ENCODE results near the gene COL9A1. TPM values are rescaled to one million over a fixed set of nuclear protein-coding genes. Genes with fewer than 3 reads are reported as not detected.
A peak's percentile ranks its signal among the peaks of the same experiment; 100 is the strongest.
"Not testable (repeated sequence)": the region's sequence is repeated elsewhere in the genome, so short reads cannot be mapped to it uniquely, and the experiment has no call there.

Gene COL9A1
- total RNA-seq, 1 experiment from 2014 or later, result not detected

GRCh38 chr6:70310063-70310694 is 7.3 kb upstream of the COL9A1 start:
- intact Hi-C loops (cut with micrococcal nuclease; ENCODE audit: unreplicated experiment), result loop anchor here (1.0 to 5.0 kb wide), 6 partner anchors 59 to 703 kb away; partner anchors contain the start of genes B3GAT2 and FAM135A
- no peaks in the 10 kb centered on the region for H3K36me3 ChIP-seq (ENCODE audit: low read depth)
- H3K9me2 ChIP-seq (ENCODE audit: insufficient read depth), result no peaks in the 10 kb centered on the region
- no peak overlapping the region for H2AFZ ChIP-seq
- no peaks in the 10 kb centered on the region for H3F3A ChIP-seq (ENCODE audit: insufficient read depth, low read depth)
- DNase-seq, result peak in 1 of 2 experiments; percentile 48
- ChIA-PET CTCF (interaction anchor here (0.5 to 1.4 kb wide), 9 partner anchors 54 to 646 kb away, joined by 3 to 9 read pairs (median 4); partner anchors contain the start of gene FAM135A), POLR2A (ENCODE audit: unreplicated experiment) (interaction anchor here (0.7 kb wide), 1 partner anchor 378 kb away, joined by 3 read pairs; no protein-coding TSS in a partner anchor)
- no peak overlapping the region for H3K4me3 ChIP-seq
- no peaks in the 10 kb centered on the region for H4K20me1 ChIP-seq (ENCODE audit: insufficient read depth)
- no peak overlapping the region for H3K27ac ChIP-seq
- no TSS peak for BruUV-seq (replicated peaks)
- TF ChIP-seq EZH2 (IDR thresholded peaks at IDR 0.05; ENCODE audit: low read depth), result no peak
- TF ChIP-seq, protein P1, sequence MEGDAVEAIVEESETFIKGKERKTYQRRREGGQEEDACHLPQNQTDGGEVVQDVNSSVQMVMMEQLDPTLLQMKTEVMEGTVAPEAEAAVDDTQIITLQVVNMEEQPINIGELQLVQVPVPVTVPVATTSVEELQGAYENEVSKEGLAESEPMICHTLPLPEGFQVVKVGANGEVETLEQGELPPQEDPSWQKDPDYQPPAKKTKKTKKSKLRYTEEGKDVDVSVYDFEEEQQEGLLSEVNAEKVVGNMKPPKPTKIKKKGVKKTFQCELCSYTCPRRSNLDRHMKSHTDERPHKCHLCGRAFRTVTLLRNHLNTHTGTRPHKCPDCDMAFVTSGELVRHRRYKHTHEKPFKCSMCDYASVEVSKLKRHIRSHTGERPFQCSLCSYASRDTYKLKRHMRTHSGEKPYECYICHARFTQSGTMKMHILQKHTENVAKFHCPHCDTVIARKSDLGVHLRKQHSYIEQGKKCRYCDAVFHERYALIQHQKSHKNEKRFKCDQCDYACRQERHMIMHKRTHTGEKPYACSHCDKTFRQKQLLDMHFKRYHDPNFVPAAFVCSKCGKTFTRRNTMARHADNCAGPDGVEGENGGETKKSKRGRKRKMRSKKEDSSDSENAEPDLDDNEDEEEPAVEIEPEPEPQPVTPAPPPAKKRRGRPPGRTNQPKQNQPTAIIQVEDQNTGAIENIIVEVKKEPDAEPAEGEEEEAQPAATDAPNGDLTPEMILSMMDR (conservative IDR thresholded peaks at IDR 0.05), result peak; percentile 78
- H3K27me3 ChIP-seq (ENCODE audit: insufficient read depth, low read depth), result peaks cover 49% of the 10 kb centered on the region
- no peaks in the 10 kb centered on the region for H3K9me3 ChIP-seq (ENCODE audit: insufficient read depth, low read depth)
- H3K4me2 ChIP-seq, result no peak overlapping the region
- H3K79me2 ChIP-seq (ENCODE audit: low read depth), result no peaks in the 10 kb centered on the region
- no peaks in the 10 kb centered on the region for H3K4me1 ChIP-seq (replicated peaks; ENCODE audit: insufficient read depth)

- intact Hi-C loops (cut with micrococcal nuclease; ENCODE audit: unreplicated experiment), result loop anchor here (10.0 kb wide), 1 partner anchor 216 kb away; no protein-coding TSS in a partner anchor
- Histone ChIP-seq H4K20me1 (ENCODE audit: insufficient read depth) (no peaks in the 10 kb centered on the region), H3K36me3 (ENCODE audit: low read depth) (no peaks in the 10 kb centered on the region), H3K4me3 (no peak overlapping the region), H3K9me3 (ENCODE audit: insufficient read depth, low read depth) (no peaks in the 10 kb centered on the region), H3K27me3 (ENCODE audit: insufficient read depth, low read depth) (peaks cover 49% of the 10 kb centered on the region), H3F3A (ENCODE audit: insufficient read depth, low read depth) (no peaks in the 10 kb centered on the region), H3K79me2 (ENCODE audit: low read depth) (no peaks in the 10 kb centered on the region), H2AFZ (no peak overlapping the region), H3K27ac (no peak overlapping the region), H3K9me2 (ENCODE audit: insufficient read depth) (no peaks in the 10 kb centered on the region), H3K4me1 (replicated peaks; ENCODE audit: insufficient read depth) (no peaks in the 10 kb centered on the region), H3K4me2 (no peak overlapping the region)
- TF ChIP-seq, protein P1 (conservative IDR thresholded peaks at IDR 0.05), result no peak
- TF ChIP-seq EZH2 (IDR thresholded peaks at IDR 0.05; ENCODE audit: low read depth), result no peak
- CTCF ChIA-PET, result interaction anchor here (0.6 to 1.1 kb wide), 3 partner anchors 26 to 60 kb away, joined by 4 to 10 read pairs (median 9); no protein-coding TSS in a partner anchor
- no TSS peak for BruUV-seq (replicated peaks)
- POLR2A ChIA-PET (ENCODE audit: unreplicated experiment), result no interaction called here
- no peak for DNase-seq
Observed at GRCh38 chr6:70309243-70309642, 6.4 kb upstream of the COL9A1 start.

GRCh38 chr6:70308142-70308541 is 5.3 kb upstream of the COL9A1 start:
- H3K9me3 ChIP-seq (ENCODE audit: insufficient read depth, low read depth); H3F3A ChIP-seq (ENCODE audit: insufficient read depth, low read depth); H3K79me2 ChIP-seq (ENCODE audit: low read depth); H3K27ac ChIP-seq; H4K20me1 ChIP-seq (ENCODE audit: insufficient read depth); CTCF ChIA-PET; H3K36me3 ChIP-seq (ENCODE audit: low read depth); H2AFZ ChIP-seq; H3K9me2 ChIP-seq (ENCODE audit: insufficient read depth); H3K4me1 ChIP-seq (replicated peaks; ENCODE audit: insufficient read depth); BruUV-seq (replicated peaks); H3K4me2 ChIP-seq; H3K4me3 ChIP-seq; POLR2A ChIA-PET (ENCODE audit: unreplicated experiment); DNase-seq: not testable (repeated sequence)
- peaks cover 49% of the 10 kb centered on the region for H3K27me3 ChIP-seq (ENCODE audit: insufficient read depth, low read depth)
- TF ChIP-seq, protein P1 (conservative IDR thresholded peaks at IDR 0.05), result peak; percentile 62
- intact Hi-C loops (cut with micrococcal nuclease; ENCODE audit: unreplicated experiment), result loop anchor here (10.0 kb wide), 1 partner anchor 217 kb away; no protein-coding TSS in a partner anchor
